GM18502 (cell line): ENCODE data around the gene SLC22A3.
"Not testable (repeated sequence)": the region's sequence is repeated elsewhere in the genome, so short reads cannot be mapped to it uniquely, and the experiment has no call there.

Experiments
- ATAC-seq: cut with Tn5 transposase; IDR thresholded peaks from one replicate; pipeline ENCODE4 v1.9.1; 2021; ENCODE audit warnings: mild to moderate bottlenecking; ENCODE audit not compliant: unreplicated experiment, poor library complexity

SLC22A3 gene

GRCh38 chr6:160431791-160432404 is 83.7 kb downstream of the SLC22A3 start:
- ATAC-seq, result no peak

DNA sequence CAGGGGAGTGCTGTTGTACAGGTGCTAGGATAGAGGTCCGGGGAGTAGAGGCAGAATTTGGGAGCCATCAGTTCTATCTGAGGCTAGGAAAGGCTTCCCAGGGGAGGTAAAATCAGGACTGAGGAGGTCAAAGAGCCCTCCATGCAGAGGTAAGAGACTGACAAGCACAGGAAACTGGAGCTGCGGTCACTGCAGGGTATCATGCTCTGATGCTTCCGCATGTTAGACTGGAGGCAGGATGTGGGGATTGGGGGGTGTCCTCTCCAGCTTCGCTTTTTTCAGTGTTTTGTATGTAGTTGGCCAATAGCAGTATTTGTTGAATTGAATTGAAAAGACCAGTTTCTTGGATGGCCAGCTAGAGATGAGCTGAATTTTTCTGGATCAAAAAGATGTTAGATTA is 87.8 kb downstream of the SLC22A3 start:
- ATAC-seq, result no peak

DNA sequence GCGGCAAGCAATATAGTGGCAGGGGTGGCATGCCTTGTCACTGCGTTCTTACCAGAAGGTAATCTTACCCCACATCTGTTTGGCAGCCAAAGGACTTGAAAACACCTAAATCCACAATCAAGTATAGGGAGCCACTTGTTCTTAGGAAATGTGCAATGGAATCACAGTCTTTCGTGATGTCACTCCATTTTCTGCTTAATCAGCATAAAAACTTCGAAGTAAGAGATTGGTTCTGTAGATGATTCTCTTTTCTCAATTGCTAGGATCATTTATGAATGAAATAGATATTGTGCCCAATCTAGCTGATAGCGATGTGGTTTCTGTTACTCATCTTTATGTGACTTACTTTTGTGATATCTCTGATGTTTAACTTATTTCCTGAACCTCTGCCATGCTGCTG is 89.0 kb downstream of the SLC22A3 start:
- no peak for ATAC-seq

- no peak for ATAC-seq
Measured at GRCh38 chr6:160437775-160438174, 89.6 kb downstream of the SLC22A3 start.

GRCh38 chr6:160438481-160438880 is 90.3 kb downstream of the SLC22A3 start:
- ATAC-seq, result no peak

GRCh38 chr6:160439751-160440150 is 91.6 kb downstream of the SLC22A3 start:
- ATAC-seq, result no peak

- ATAC-seq, result no peak
Measured at GRCh38 chr6:160442151-160442550, 94.0 kb downstream of the SLC22A3 start.

- no peak for ATAC-seq
Measured at GRCh38 chr6:160445130-160445529, 97.0 kb downstream of the SLC22A3 start.

- no peak for ATAC-seq
Measured at GRCh38 chr6:160447350-160447749, 99.2 kb downstream of the SLC22A3 start.

- ATAC-seq, result not testable (repeated sequence)
Measured at GRCh38 chr6:160449787-160450186, 101.6 kb downstream of the SLC22A3 start.

- ATAC-seq, result no peak
Measured at GRCh38 chr6:160450849-160451248, 102.7 kb downstream of the SLC22A3 start.

DNA sequence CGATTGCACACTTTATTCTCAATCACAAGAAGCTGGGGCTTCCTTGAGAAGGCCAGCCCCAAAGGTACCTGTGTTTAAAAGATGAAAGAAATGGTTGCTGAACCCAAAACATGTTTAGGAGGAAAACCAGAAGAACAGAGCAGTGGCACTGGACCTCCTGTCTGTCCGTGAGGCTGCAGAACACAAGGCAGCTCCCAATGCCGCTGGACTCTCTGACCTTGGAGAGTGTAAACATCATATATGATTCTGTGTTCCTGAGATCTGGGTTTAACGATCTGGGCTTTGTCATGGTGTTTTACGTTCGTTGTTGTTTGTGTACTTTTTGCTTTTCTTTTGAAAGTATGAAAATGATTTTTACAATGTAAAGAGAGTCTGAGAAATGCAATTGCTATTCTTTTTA is 106.1 kb downstream of the SLC22A3 start:
- ATAC-seq, result no peak

- no peak for ATAC-seq
Measured at GRCh38 chr6:160455081-160455480, 106.9 kb downstream of the SLC22A3 start.

DNA sequence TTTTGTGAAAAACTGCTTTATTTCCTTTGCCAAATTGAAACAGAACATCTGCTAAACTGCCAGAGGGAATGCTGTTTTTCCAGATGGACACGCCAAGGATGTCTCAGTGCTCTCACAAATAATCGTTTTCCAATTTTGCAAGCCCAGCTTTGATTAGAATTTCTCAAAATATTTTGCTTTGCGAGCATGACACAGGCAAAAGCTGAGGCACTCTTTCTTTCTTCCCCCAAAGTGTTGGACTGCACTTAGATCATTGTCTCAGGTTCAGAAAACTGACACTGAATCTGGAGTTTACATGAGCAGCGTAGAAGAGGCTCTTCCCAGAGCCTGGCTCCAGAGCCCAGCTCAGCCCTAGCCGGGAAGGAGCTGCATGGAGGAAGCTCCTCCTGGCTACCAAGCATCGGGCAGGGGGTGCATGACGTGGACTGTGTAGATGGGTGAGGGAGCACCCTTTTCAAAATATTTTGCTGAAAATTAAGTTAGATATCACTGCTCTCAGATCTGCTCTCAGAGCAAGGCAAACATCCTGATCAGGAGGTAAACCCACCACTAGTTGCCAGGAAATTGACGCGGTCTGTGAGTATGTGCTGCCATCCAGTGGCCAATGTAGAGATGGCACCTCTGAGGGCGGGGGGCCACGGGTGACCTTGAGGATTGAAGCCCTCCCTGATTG is 107.5 kb downstream of the SLC22A3 start:
- ATAC-seq, result peak; percentile 81

DNA sequence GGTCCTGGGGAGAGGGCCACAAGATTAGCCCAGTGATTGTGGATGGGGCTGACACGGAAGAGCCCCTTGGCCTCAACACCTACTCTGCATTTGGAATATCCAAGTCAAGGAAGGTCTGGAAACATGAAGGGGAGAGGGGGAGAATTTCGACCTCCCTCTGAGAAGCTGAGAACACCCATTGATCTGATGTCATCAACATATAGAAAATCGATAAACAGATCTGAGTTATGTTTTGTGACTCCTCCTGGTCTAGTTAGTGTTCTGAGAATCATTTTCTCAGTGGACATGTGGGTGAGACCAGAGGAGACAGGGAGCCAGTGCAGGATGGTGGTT is 108.0 kb downstream of the SLC22A3 start:
- ATAC-seq, result no peak

DNA sequence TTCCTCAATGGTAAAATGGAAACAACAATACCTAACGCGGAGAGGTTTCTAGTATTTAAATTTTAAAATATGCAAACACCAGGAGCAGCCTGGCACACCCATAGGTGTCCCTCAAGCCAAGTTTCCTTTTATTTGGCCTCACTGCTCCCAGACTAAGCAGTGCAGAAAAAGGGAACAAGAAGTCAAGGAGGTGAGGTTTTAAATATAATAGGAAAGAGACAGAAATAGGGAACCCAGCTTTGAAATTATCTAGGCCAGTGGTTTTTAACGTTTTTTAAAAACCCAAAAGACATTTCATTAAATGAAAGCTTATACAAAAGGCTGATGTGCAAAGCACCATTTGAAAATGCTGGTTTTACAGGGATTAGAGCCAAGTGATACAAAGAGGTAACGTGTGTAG is 109.6 kb downstream of the SLC22A3 start:
- no peak for ATAC-seq

- no peak for ATAC-seq
Measured at GRCh38 chr6:160461641-160462040, 113.5 kb downstream of the SLC22A3 start.

GRCh38 chr6:160462116-160462515 is 113.9 kb downstream of the SLC22A3 start:
- ATAC-seq, result peak; percentile 32

- peak; percentile 97 for ATAC-seq
Measured at GRCh38 chr6:160462551-160463109, 114.5 kb downstream of the SLC22A3 start.

DNA sequence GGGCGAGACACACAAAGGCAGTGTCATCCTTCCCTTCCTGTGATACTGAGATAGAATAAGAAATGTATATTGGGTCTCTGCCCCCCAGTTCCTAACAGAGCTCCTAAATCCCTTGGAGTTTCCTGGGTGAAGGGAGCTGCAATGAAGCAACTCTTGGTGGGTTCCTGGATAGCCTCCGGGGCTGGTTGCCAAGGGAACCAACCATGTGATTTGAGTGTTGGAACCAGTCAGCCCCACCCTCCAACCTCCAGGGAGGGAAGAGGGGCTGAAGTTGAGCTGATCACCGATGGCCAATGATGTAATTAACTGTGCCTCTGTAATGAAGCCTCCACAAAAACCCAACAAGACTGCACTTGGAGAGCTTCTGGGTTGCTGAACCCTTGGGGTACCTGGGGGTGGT is 116.6 kb downstream of the SLC22A3 start:
- no peak for ATAC-seq

GRCh38 chr6:160467261-160467871 is 119.2 kb downstream of the SLC22A3 start:
- not testable (repeated sequence) for ATAC-seq

DNA sequence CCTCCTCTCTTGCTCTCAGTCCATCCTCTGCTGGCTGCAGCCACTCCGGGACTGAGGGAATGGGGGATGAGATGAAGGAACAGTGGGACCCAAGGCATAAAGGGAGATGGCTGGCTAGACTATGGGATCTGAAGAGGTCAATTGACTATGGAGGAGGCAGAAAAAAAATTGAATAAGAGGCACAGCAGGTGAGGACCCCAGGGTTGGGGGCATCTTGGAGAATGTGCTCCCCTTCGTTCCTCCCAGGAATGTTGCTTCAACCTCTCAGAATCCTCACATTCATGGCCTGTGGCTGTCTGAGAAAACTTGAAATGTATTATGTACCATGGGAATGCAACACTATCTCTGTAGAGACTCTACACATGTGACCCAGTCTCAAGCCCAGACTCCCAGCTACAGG is 121.0 kb downstream of the SLC22A3 start:
- no peak for ATAC-seq
